B cell (primary cell): ENCODE measurements around the gene LPAR5. TPM values are rescaled to one million over a fixed set of nuclear protein-coding genes. Genes with fewer than 3 reads are reported as not detected.
A peak's percentile ranks its signal among the peaks of the same experiment; 100 is the strongest.

ENCODE experiments used
- ATAC-seq: fragments of 200-7000 bp; cut with Tn5 transposase; one replicate; pipeline ENCODE4 v1.10.0; 2021; ENCODE audit warnings: low read depth, mild to moderate bottlenecking, moderate number of reproducible peaks, moderate library complexity
- CTCF ChIA-PET: fragments of 350-600 bp; sonication (Branson Sonifier 250); formaldehyde crosslinking; loops from one replicate; lab custom pipeline; 2021; ENCODE audit warnings: antibody characterized with exemption, inconsistent platforms; lab: Charles Lee
- POLR2A ChIA-PET: fragments of 350-600 bp; sonication (Branson Sonifier 250); formaldehyde crosslinking; loops from one replicate; lab custom pipeline; 2021; ENCODE audit warnings: antibody characterized with exemption; lab: Charles Lee
- DNase-seq: peaks from one replicate; pipeline ENCODE4 v3.0.0; 2013
- H2AFZ ChIP-seq: 2 replicates; pipeline ENCODE4 v1.6.1; 2012; ENCODE audit warnings: mild to moderate bottlenecking, low read depth, low read length; ENCODE audit not compliant: insufficient read depth, poor library complexity, severe bottlenecking
- H3K27ac ChIP-seq, 2 donors: 1 replicate in 1 of 2; 2 replicates in 1 of 2; pipeline ENCODE4 v1.5.1; 2012 to 2013; ENCODE audit warnings: low read length in 2 of 2, mild to moderate bottlenecking in 2 of 2, moderate library complexity in 1 of 2
- H3K27me3 ChIP-seq, 4 experiments: fragments of 200-600 bp in 1 of 4; sonication (generic) in 1 of 4; replicated peaks in 1 of 4; 1 replicate in 2 of 4; 2 replicates in 2 of 4; pipeline versions ENCODE4 v1.6.1 to v1.7.0; 2013 to 2016; ENCODE audit warnings: low read length in 3 of 4, mild to moderate bottlenecking in 2 of 4, mixed read lengths in 1 of 4, moderate library complexity in 1 of 4; ENCODE audit not compliant: insufficient read depth in 4 of 4, control insufficient read depth in 3 of 4; ENCODE audit errors: control extremely low read depth in 1 of 4
- H3K36me3 ChIP-seq, 2 experiments: replicated peaks in 1 of 2; 1 replicate in 1 of 2; 2 replicates in 1 of 2; pipeline versions ENCODE4 v1.6.1 to v1.7.1; 2013; ENCODE audit warnings: low read length in 1 of 2; ENCODE audit not compliant: insufficient read depth in 2 of 2, control insufficient read depth in 1 of 2; ENCODE audit errors: control extremely low read depth in 1 of 2, extremely low read depth in 1 of 2
- H3K4me1 ChIP-seq, 2 donors: fragments of 200-600 bp in 1 of 2; sonication (generic) in 1 of 2; 1 replicate in 1 of 2; 2 replicates in 1 of 2; pipeline versions ENCODE4 v1.5.1 to v1.6.1; 2013 to 2017; ENCODE audit warnings: low read length in 2 of 2; ENCODE audit not compliant: control insufficient read depth in 2 of 2, insufficient read depth in 2 of 2
- H3K4me2 ChIP-seq: replicated peaks from 2 replicates; pipeline ENCODE3; 2012; ENCODE audit warnings: mild to moderate bottlenecking, low read depth, low read length; ENCODE audit not compliant: poor library complexity, severe bottlenecking
- H3K4me3 ChIP-seq, 5 experiments: fragments of 200-600 bp in 1 of 5; sonication (generic) in 1 of 5; 1 replicate in 3 of 5; 2 replicates in 2 of 5; pipeline versions ENCODE4 v1.5.1 to v1.7.0; 2011 to 2016; ENCODE audit warnings: low read length in 4 of 5, mild to moderate bottlenecking in 4 of 5, low read depth in 2 of 5, control low read depth in 1 of 5, moderate library complexity in 1 of 5; ENCODE audit not compliant: insufficient read depth in 1 of 5; ENCODE audit errors: control extremely low read depth in 1 of 5, extremely low read depth in 1 of 5
- H3K79me2 ChIP-seq: fragments of 200-600 bp; sonication (generic); one replicate; pipeline ENCODE4 v1.6.0; 2016; ENCODE audit warnings: low read length; ENCODE audit not compliant: control insufficient read depth, insufficient read depth
- H3K9ac ChIP-seq: fragments of 200-600 bp; sonication (generic); 2 replicates; pipeline ENCODE4 v1.6.1; 2017; ENCODE audit warnings: mild to moderate bottlenecking, low read length, moderate library complexity
- H3K9me3 ChIP-seq, 3 donors: one replicate each; pipeline versions ENCODE4 v1.6.1 to v1.7.1; 2013; ENCODE audit warnings: low read length in 2 of 3; ENCODE audit not compliant: control insufficient read depth in 2 of 3, insufficient read depth in 1 of 3; ENCODE audit errors: control extremely low read depth in 1 of 3
- H4K20me1 ChIP-seq: 2 replicates; pipeline ENCODE4 v1.6.0; 2012; ENCODE audit warnings: mild to moderate bottlenecking, low read length; ENCODE audit not compliant: insufficient read depth, control insufficient read depth, poor library complexity, severe bottlenecking
- H3K27ac Mint-ChIP-seq: one replicate; pipeline ENCODE4 v1.8.0; 2021; ENCODE audit warnings: mixed read lengths
- H3K27me3 Mint-ChIP-seq: one replicate; pipeline ENCODE4 v1.8.0; 2021; ENCODE audit warnings: mixed read lengths
- H3K4me1 Mint-ChIP-seq: one replicate; pipeline ENCODE4 v1.8.0; 2021; ENCODE audit warnings: mixed read lengths
- H3K4me3 Mint-ChIP-seq: one replicate; pipeline ENCODE4 v1.8.0; 2021; ENCODE audit warnings: mixed read lengths
- H3K9me3 Mint-ChIP-seq: one replicate; pipeline ENCODE4 v1.8.0; 2022; ENCODE audit warnings: mixed read lengths; ENCODE audit not compliant: insufficient read depth
- CTCF ChIP-seq: fragments of 200-600 bp; IDR thresholded peaks from one replicate; pipeline ENCODE4 v1.8.0; 2022; ENCODE audit warnings: antibody characterized with exemption, mild to moderate bottlenecking
- EZH2 ChIP-seq: IDR thresholded peaks from 2 replicates; pipeline ENCODE4 v1.6.1; 2012; ENCODE audit warnings: borderline replicate concordance, low read depth, mild to moderate bottlenecking, moderate library complexity, low read length; ENCODE audit not compliant: insufficient read depth, poor library complexity, severe bottlenecking
- WGBS: methylation state at CpG from one replicate; pipeline ENCODE4 v1.1.5; 2013; ENCODE audit warnings: missing lambda C conversion rate; ENCODE audit not compliant: insufficient coverage; 5-methylcytosine and 5-hydroxymethylcytosine counted together
- intact Hi-C: fragments of 100-400 bp; cut with micrococcal nuclease; formaldehyde crosslinking; loops from one replicate; pipeline ENCODE4 v1.10.0; 2022
- polyA plus RNA-seq: library from polyadenylated mRNA; depleted of rRNA; stranded (reverse); fragments of >200 nt; gene quantifications from 2 replicates; pipeline ENCODE4 v1.2.3, GENCODE V29; 2012
- total RNA-seq, 2 donors: library from RNA; stranded (reverse); fragments of 120-200 nt in 1 of 2; gene quantifications; 1 replicate in 1 of 2; 2 replicates in 1 of 2; pipeline versions ENCODE4 v1.2.3 to v1.2.4, GENCODE V29; 2013 to 2022

The LPAR5 gene
- total and polyA plus RNA-seq, 2 donors (not counting 1 experiment from before 2014, with no cell fraction given) = 29.0 to 59.6 TPM

GRCh38 chr12:6613776-6614512 is 21.8 kb downstream of the LPAR5 start:
- no peak for TF ChIP-seq EZH2
- TF ChIP-seq CTCF = no peak
- DNase-seq = peak; percentile 81
- Histone ChIP-seq H3K9me3 (no peaks in the 10 kb centered on the region), H4K20me1 (peaks cover 14% of the 10 kb centered on the region), H3K27me3 (no peaks in the 10 kb centered on the region), H2AFZ (peak overlapping the region; percentile 64), H3K4me1 (peaks cover 32 to 51% of the 10 kb centered on the region in 2 donors), H3K4me2 (peak overlapping the region; percentile 74), H3K79me2 (peaks cover 39% of the 10 kb centered on the region), H3K27ac (peak overlapping the region; percentile 63 to 88), H3K4me3 (no peak overlapping the region), H3K9ac (no peak overlapping the region), H3K36me3 (peaks cover 0 to 7% of the 10 kb centered on the region in 2 experiments)
- Mint-ChIP-seq H3K27me3 (no peaks in the 10 kb centered on the region), H3K4me1 (peaks cover 65% of the 10 kb centered on the region), H3K9me3 (no peaks in the 10 kb centered on the region), H3K27ac (peak overlapping the region; percentile 87), H3K4me3 (peak overlapping the region; percentile 24)
- ChIA-PET POLR2A (interaction anchor here (0.5 to 2.9 kb wide), 10 partner anchors 9 to 254 kb away, joined by 3 to 19 read pairs (median 5); partner anchors contain the start of genes COPS7A, LPAR5 and ZNF384), CTCF (interaction anchor here (0.7 to 3.3 kb wide), 15 partner anchors 9 to 165 kb away, joined by 3 to 18 read pairs (median 4); partner anchors contain the start of genes ACRBP, MLF2 and PTMS)
- intact Hi-C loops = no loop called here
- 25% methylated on average over 14 of the region's 21 CpGs for WGBS
- ATAC-seq = peak; percentile 48
